GM18951 (cell line): ENCODE data around the gene STARD10.

Source experiments
- POLR2A ChIP-seq: IDR thresholded peaks from 4 replicates; pipeline ENCODE4 v1.6.1; 2011; ENCODE audit warnings: mild to moderate bottlenecking; ENCODE audit not compliant: insufficient read length, insufficient read depth; ENCODE audit errors: extremely low read depth
- in situ Hi-C: fragments of 300-500 bp; cut with MboI; formaldehyde crosslinking; loops from one replicate; pipeline ENCODE4 v1.12.0; 2022; ENCODE audit warnings: low sequenced_read_pairs, mixed read lengths, inconsistent platforms; ENCODE audit not compliant: unreplicated experiment

Gene STARD10

GRCh38 chr11:72786305-72787215 lies 7.3 kb downstream of the STARD10 start:
- no peak for TF ChIP-seq POLR2A
- in situ Hi-C loops: no loop called here

GRCh38 chr11:72784662-72785061 lies 9.2 kb downstream of the STARD10 start:
- no peak for TF ChIP-seq POLR2A
- in situ Hi-C loops: no loop called here

- in situ Hi-C loops: no loop called here
- no peak for TF ChIP-seq POLR2A
Observed at GRCh38 chr11:72783144-72783905, 10.5 kb downstream of the STARD10 start.

- no peak for TF ChIP-seq POLR2A
- in situ Hi-C loops: no loop called here
Observed at GRCh38 chr11:72782081-72782920, 11.5 kb downstream of the STARD10 start.

GRCh38 chr11:72781313-72782080 lies 12.3 kb downstream of the STARD10 start:
- no peak for TF ChIP-seq POLR2A
- in situ Hi-C loops: no loop called here

GRCh38 chr11:72781063-72781312 lies 12.9 kb downstream of the STARD10 start:
- in situ Hi-C loops: no loop called here
- no peak for TF ChIP-seq POLR2A

GRCh38 chr11:72780296-72781062 lies 13.4 kb downstream of the STARD10 start:
- no peak for TF ChIP-seq POLR2A
- in situ Hi-C loops: no loop called here

GRCh38 chr11:72779495-72780128 lies 14.2 kb downstream of the STARD10 start:
- TF ChIP-seq POLR2A: no peak
- in situ Hi-C loops: no loop called here

GRCh38 chr11:72778535-72779494 lies 15.0 kb downstream of the STARD10 start:
- in situ Hi-C loops: no loop called here
- TF ChIP-seq POLR2A: no peak

- no peak for TF ChIP-seq POLR2A
- in situ Hi-C loops: no loop called here
Observed at GRCh38 chr11:72777755-72778278, 16.0 kb downstream of the STARD10 start.
